ENCODE results near the gene PLAA.
A peak's percentile ranks its signal among the peaks of the same experiment; 100 is the strongest.

Gene PLAA

GRCh38 chr9:26913138-26913668 lies 33.8 kb downstream of the PLAA start:
- Histone ChIP-seq H3K4ac (ENCODE audit: low read length) (no peak overlapping the region), H3K79me1 (ENCODE audit: low read depth, low read length) (no peaks in the 10 kb centered on the region), H3K4me2 (ENCODE audit: insufficient read depth, low read length, poor library complexity, severe bottlenecking) (no peak overlapping the region), H2AK5ac (ENCODE audit: low read depth, low read length) (no peak overlapping the region), H2BK12ac (ENCODE audit: low read length) (no peak overlapping the region), H3K18ac (ENCODE audit: low read length) (no peak overlapping the region), H3K9ac (ENCODE audit: low read depth, low read length, poor library complexity) (no peak overlapping the region), H3K4me3 (ENCODE audit: low read length in 2 of 2) (no peak overlapping the region), H3K9me3 (replicated peaks in 1 of 2; ENCODE audit: control insufficient read depth in 2 of 2, insufficient read depth in 1 of 2, low read depth in 1 of 2, low read length in 2 of 2) (no peaks in the 10 kb centered on the region), H3K36me3 (replicated peaks in 1 of 2; ENCODE audit: control insufficient read depth in 2 of 2, insufficient read depth in 2 of 2, low read length in 2 of 2) (peaks cover 4 to 95% of the 10 kb centered on the region in 2 donors), H2BK5ac (ENCODE audit: low read length) (no peak overlapping the region), H2BK15ac (ENCODE audit: low read length) (no peak overlapping the region), H3K23ac (ENCODE audit: low read depth, low read length, poor library complexity) (no peak overlapping the region), H3K4me1 (ENCODE audit: control insufficient read depth in 2 of 2, insufficient read depth in 1 of 2, low read depth in 1 of 2, low read length in 2 of 2) (no peaks in the 10 kb centered on the region), H2BK120ac (ENCODE audit: low read depth, low read length) (no peak overlapping the region), H4K8ac (ENCODE audit: low read depth, low read length) (no peak overlapping the region), H3K27me3 (ENCODE audit: control insufficient read depth in 3 of 3, insufficient read depth in 3 of 3, low read depth in 1 of 3, low read length in 3 of 3) (no peaks in the 10 kb centered on the region), H2AFZ (ENCODE audit: low read length) (no peak overlapping the region), H4K91ac (ENCODE audit: low read depth, low read length, poor library complexity) (no peak overlapping the region), H3K27ac (replicated peaks; ENCODE audit: low read length) (no peak overlapping the region), H3K14ac (ENCODE audit: low read length) (no peak overlapping the region)
- no peak for DNase-seq (ENCODE audit: low spot score)
- WGBS, 2 donors (ENCODE audit: extremely low coverage in 2 of 2, insufficient read length in 2 of 2, insufficient replicate concordance in 1 of 2), result no CpG with 5 or more reads among the region's 2 CpGs

DNA sequence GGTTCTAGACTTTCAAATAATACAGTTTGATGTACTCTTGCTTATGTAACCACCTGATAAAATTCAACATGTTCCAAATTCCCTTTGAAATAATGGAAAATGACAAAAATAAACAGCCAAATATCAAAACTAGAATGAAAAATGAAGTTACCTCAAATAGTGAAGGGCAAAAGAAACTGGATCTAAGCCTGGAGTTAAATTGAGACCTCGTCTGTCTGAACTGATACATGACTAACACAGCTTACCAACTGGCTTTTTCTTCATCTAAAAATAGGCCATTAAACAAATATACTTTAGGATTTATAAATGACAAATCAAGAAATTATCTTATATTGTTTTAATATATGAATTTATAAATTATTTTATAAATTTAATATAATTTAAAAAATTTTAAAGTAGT lies 42.4 kb downstream of the PLAA start:
- H4K91ac ChIP-seq (ENCODE audit: low read depth, low read length, poor library complexity), result no peak overlapping the region
- H2BK15ac ChIP-seq (ENCODE audit: low read length), result no peak overlapping the region
- H3K14ac ChIP-seq (ENCODE audit: low read length), result no peak overlapping the region
- no peak overlapping the region for H3K23ac ChIP-seq (ENCODE audit: low read depth, low read length, poor library complexity)
- no peaks in the 10 kb centered on the region for H3K9me3 ChIP-seq (replicated peaks in 1 of 2; ENCODE audit: control insufficient read depth in 2 of 2, insufficient read depth in 1 of 2, low read depth in 1 of 2, low read length in 2 of 2)
- H3K4ac ChIP-seq (ENCODE audit: low read length), result no peak overlapping the region
- no peaks in the 10 kb centered on the region for H3K79me1 ChIP-seq (ENCODE audit: low read depth, low read length)
- H3K36me3 ChIP-seq (replicated peaks in 1 of 2; ENCODE audit: control insufficient read depth in 2 of 2, insufficient read depth in 2 of 2, low read length in 2 of 2), result peaks cover 3 to 85% of the 10 kb centered on the region in 2 donors
- no peak for DNase-seq (ENCODE audit: low spot score)
- H2AK5ac ChIP-seq (ENCODE audit: low read depth, low read length), result no peak overlapping the region
- H3K4me3 ChIP-seq (ENCODE audit: low read length in 2 of 2), result no peak overlapping the region
- no peak overlapping the region for H2BK5ac ChIP-seq (ENCODE audit: low read length)
- H2AFZ ChIP-seq (ENCODE audit: low read length), result no peak overlapping the region
- no peak overlapping the region for H3K4me2 ChIP-seq (ENCODE audit: insufficient read depth, low read length, poor library complexity, severe bottlenecking)
- H3K4me1 ChIP-seq (ENCODE audit: control insufficient read depth in 2 of 2, insufficient read depth in 1 of 2, low read depth in 1 of 2, low read length in 2 of 2), result no peaks in the 10 kb centered on the region
- no peak overlapping the region for H2BK12ac ChIP-seq (ENCODE audit: low read length)
- WGBS, 2 donors (ENCODE audit: extremely low coverage in 2 of 2, insufficient read length in 2 of 2, insufficient replicate concordance in 1 of 2), result no CpG with 5 or more reads among the region's 1 CpG
- H2BK120ac ChIP-seq (ENCODE audit: low read depth, low read length), result no peak overlapping the region
- no peaks in the 10 kb centered on the region for H3K27me3 ChIP-seq (ENCODE audit: control insufficient read depth in 3 of 3, insufficient read depth in 3 of 3, low read depth in 1 of 3, low read length in 3 of 3)
- no peak overlapping the region for H3K27ac ChIP-seq (replicated peaks; ENCODE audit: low read length)
- H3K9ac ChIP-seq (ENCODE audit: low read depth, low read length, poor library complexity), result no peak overlapping the region
- no peak overlapping the region for H4K8ac ChIP-seq (ENCODE audit: low read depth, low read length)
- no peak overlapping the region for H3K18ac ChIP-seq (ENCODE audit: low read length)

DNA sequence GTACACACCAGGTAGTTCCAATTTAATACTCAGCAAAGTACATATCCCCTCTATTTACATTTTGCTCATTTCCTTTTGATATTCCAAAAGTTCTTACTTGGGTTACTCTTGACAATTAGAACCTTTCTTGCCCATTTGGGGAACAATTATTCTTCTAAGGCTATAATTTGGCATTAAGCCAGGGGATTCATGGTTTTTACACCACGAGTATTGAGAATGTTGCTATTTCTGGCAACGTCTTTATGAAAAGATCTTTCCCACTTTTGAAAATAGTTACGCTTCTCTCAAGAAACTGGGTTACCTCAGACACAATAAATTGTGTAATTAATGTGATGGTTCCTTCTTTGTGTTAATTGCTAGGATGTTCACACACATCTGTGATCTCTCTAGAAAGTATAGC lies 43.0 kb downstream of the PLAA start:
- H3K36me3 ChIP-seq (replicated peaks in 1 of 2; ENCODE audit: control insufficient read depth in 2 of 2, insufficient read depth in 2 of 2, low read length in 2 of 2), result peaks cover 3 to 80% of the 10 kb centered on the region in 2 donors
- no peaks in the 10 kb centered on the region for H3K9me3 ChIP-seq (replicated peaks in 1 of 2; ENCODE audit: control insufficient read depth in 2 of 2, insufficient read depth in 1 of 2, low read depth in 1 of 2, low read length in 2 of 2)
- no peak overlapping the region for H4K8ac ChIP-seq (ENCODE audit: low read depth, low read length)
- H3K4me3 ChIP-seq (ENCODE audit: low read length in 2 of 2), result no peak overlapping the region
- no peaks in the 10 kb centered on the region for H3K27me3 ChIP-seq (ENCODE audit: control insufficient read depth in 3 of 3, insufficient read depth in 3 of 3, low read depth in 1 of 3, low read length in 3 of 3)
- H3K18ac ChIP-seq (ENCODE audit: low read length), result no peak overlapping the region
- no peak overlapping the region for H3K4ac ChIP-seq (ENCODE audit: low read length)
- H2BK12ac ChIP-seq (ENCODE audit: low read length), result no peak overlapping the region
- WGBS, 2 donors (ENCODE audit: extremely low coverage in 2 of 2, insufficient read length in 2 of 2, insufficient replicate concordance in 1 of 2), result no CpG with 5 or more reads among the region's 3 CpGs
- H4K91ac ChIP-seq (ENCODE audit: low read depth, low read length, poor library complexity), result no peak overlapping the region
- no peak overlapping the region for H3K14ac ChIP-seq (ENCODE audit: low read length)
- H2AK5ac ChIP-seq (ENCODE audit: low read depth, low read length), result no peak overlapping the region
- no peak overlapping the region for H2AFZ ChIP-seq (ENCODE audit: low read length)
- H2BK15ac ChIP-seq (ENCODE audit: low read length), result no peak overlapping the region
- no peak overlapping the region for H2BK5ac ChIP-seq (ENCODE audit: low read length)
- H2BK120ac ChIP-seq (ENCODE audit: low read depth, low read length), result no peak overlapping the region
- no peak overlapping the region for H3K9ac ChIP-seq (ENCODE audit: low read depth, low read length, poor library complexity)
- no peaks in the 10 kb centered on the region for H3K4me1 ChIP-seq (ENCODE audit: control insufficient read depth in 2 of 2, insufficient read depth in 1 of 2, low read depth in 1 of 2, low read length in 2 of 2)
- H3K27ac ChIP-seq (replicated peaks; ENCODE audit: low read length), result no peak overlapping the region
- DNase-seq (ENCODE audit: low spot score), result no peak
- H3K4me2 ChIP-seq (ENCODE audit: insufficient read depth, low read length, poor library complexity, severe bottlenecking), result no peak overlapping the region
- H3K23ac ChIP-seq (ENCODE audit: low read depth, low read length, poor library complexity), result no peak overlapping the region
- no peaks in the 10 kb centered on the region for H3K79me1 ChIP-seq (ENCODE audit: low read depth, low read length)

DNA sequence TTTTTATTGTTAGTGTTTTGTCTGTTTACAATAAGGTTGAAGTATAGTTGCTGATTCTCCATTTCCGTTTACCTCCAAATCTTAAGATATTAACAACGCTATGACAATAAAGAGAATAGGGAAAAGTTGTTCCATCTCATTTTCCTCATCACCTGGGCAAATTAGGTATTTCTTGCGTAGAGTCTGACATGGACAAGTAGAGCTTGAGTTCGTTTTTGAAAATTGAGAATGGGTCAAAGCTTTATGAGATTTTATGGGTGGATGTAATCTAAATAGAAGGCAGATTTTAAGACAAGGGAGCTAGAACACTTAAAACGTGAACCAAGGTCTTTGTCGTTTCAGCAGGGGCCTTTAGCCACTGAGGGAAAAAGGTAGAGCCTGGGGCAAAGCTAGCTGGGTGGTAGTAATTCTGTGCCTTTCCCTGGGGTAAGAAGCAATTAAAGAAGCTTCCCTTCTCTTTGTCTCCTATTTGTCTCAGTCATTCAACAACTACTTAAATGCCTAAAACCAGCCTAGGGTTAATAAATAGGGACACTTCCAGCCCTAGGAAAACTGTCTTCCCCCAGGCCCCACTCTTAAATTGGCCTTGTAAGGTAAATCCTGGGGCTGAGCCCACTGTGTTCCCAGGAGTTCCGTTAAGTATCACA lies 53.9 kb downstream of the PLAA start:
- Histone ChIP-seq H2BK12ac (ENCODE audit: low read length) (no peak overlapping the region), H3K4me3 (ENCODE audit: low read length in 2 of 2) (peak overlapping the region in 1 of 2 donors; percentile 98), H3K36me3 (replicated peaks in 1 of 2; ENCODE audit: control insufficient read depth in 2 of 2, insufficient read depth in 2 of 2, low read length in 2 of 2) (peaks cover 0 to 7% of the 10 kb centered on the region in 2 donors), H2BK15ac (ENCODE audit: low read length) (no peak overlapping the region), H3K14ac (ENCODE audit: low read length) (no peak overlapping the region), H3K4ac (ENCODE audit: low read length) (no peak overlapping the region), H4K91ac (ENCODE audit: low read depth, low read length, poor library complexity) (no peak overlapping the region), H3K27ac (replicated peaks; ENCODE audit: low read length) (no peak overlapping the region), H4K8ac (ENCODE audit: low read depth, low read length) (no peak overlapping the region), H3K4me1 (ENCODE audit: control insufficient read depth in 2 of 2, insufficient read depth in 1 of 2, low read depth in 1 of 2, low read length in 2 of 2) (peaks cover 0 to 3% of the 10 kb centered on the region in 2 donors), H2AFZ (ENCODE audit: low read length) (peak overlapping the region; percentile 100), H3K9me3 (replicated peaks in 1 of 2; ENCODE audit: control insufficient read depth in 2 of 2, insufficient read depth in 1 of 2, low read depth in 1 of 2, low read length in 2 of 2) (no peaks in the 10 kb centered on the region), H3K4me2 (ENCODE audit: insufficient read depth, low read length, poor library complexity, severe bottlenecking) (peak overlapping the region; percentile 31), H3K79me1 (ENCODE audit: low read depth, low read length) (peaks cover 4% of the 10 kb centered on the region), H2BK5ac (ENCODE audit: low read length) (no peak overlapping the region), H3K9ac (ENCODE audit: low read depth, low read length, poor library complexity) (no peak overlapping the region), H2AK5ac (ENCODE audit: low read depth, low read length) (no peak overlapping the region), H3K23ac (ENCODE audit: low read depth, low read length, poor library complexity) (no peak overlapping the region), H3K27me3 (ENCODE audit: control insufficient read depth in 3 of 3, insufficient read depth in 3 of 3, low read depth in 1 of 3, low read length in 3 of 3) (no peaks in the 10 kb centered on the region), H2BK120ac (ENCODE audit: low read depth, low read length) (no peak overlapping the region), H3K18ac (ENCODE audit: low read length) (no peak overlapping the region)
- no peak for DNase-seq (ENCODE audit: low spot score)
- no CpG with 5 or more reads among the region's 7 CpGs for WGBS, 2 donors (ENCODE audit: extremely low coverage in 2 of 2, insufficient read length in 2 of 2, insufficient replicate concordance in 1 of 2)
